ENCODE data around the gene CELSR1. TPM values are rescaled to one million over a fixed set of nuclear protein-coding genes. Genes with fewer than 3 reads are reported as not detected.

The CELSR1 gene
- total RNA-seq, 2 donors from 2014 or later: 1.5 to 6.7 TPM

GRCh38 chr22:46394622-46395021 is 142.8 kb downstream of the CELSR1 start:
- no peaks in the 10 kb centered on the region for H3K4me1 ChIP-seq (ENCODE audit: control insufficient read depth in 1 of 2, low read depth in 2 of 2)
- H3K9me3 ChIP-seq: no peaks in the 10 kb centered on the region
- ATAC-seq (ENCODE audit: insufficient number of reproducible peaks, low FRiP score, low read depth) (no peak), DNase-seq (ENCODE audit: low spot score) (no peak)
- TF ChIP-seq CTCF (IDR thresholded peaks at IDR 0.05): no peak
- H3K4me3 ChIP-seq: no peak overlapping the region
- H3K27me3 ChIP-seq (replicated peaks; ENCODE audit: insufficient read depth): no peaks in the 10 kb centered on the region
- H3K27ac ChIP-seq: no peak overlapping the region
- no peaks in the 10 kb centered on the region for H3K36me3 ChIP-seq

DNA sequence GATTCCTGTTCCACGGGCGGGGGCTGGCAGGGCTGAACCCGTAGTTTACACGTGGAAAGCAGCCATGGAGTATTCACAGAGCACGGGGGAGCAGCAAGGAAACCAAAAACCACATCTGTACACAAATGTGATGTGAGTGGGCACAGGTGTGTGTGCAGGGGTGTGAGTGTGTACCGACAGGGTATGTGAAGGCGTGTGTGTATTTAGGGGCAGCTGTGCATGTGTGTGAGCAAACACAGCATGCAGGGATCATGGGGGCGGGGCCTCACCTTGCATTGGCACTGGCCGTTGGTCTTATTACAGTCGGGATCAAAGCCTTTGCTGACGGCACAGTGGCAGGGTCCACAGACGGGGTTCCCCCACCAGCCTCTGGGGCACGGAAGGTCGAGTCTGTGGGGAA is 143.5 kb downstream of the CELSR1 start:
- no peak for TF ChIP-seq CTCF (IDR thresholded peaks at IDR 0.05)
- DNase-seq (ENCODE audit: low spot score) (no peak), ATAC-seq (ENCODE audit: insufficient number of reproducible peaks, low FRiP score, low read depth) (no peak)
- no peaks in the 10 kb centered on the region for H3K9me3 ChIP-seq
- no peaks in the 10 kb centered on the region for H3K4me1 ChIP-seq (ENCODE audit: control insufficient read depth in 1 of 2, low read depth in 2 of 2)
- H3K27ac ChIP-seq: no peak overlapping the region
- H3K4me3 ChIP-seq: no peak overlapping the region
- H3K27me3 ChIP-seq (replicated peaks; ENCODE audit: insufficient read depth): no peaks in the 10 kb centered on the region
- H3K36me3 ChIP-seq: no peaks in the 10 kb centered on the region

DNA sequence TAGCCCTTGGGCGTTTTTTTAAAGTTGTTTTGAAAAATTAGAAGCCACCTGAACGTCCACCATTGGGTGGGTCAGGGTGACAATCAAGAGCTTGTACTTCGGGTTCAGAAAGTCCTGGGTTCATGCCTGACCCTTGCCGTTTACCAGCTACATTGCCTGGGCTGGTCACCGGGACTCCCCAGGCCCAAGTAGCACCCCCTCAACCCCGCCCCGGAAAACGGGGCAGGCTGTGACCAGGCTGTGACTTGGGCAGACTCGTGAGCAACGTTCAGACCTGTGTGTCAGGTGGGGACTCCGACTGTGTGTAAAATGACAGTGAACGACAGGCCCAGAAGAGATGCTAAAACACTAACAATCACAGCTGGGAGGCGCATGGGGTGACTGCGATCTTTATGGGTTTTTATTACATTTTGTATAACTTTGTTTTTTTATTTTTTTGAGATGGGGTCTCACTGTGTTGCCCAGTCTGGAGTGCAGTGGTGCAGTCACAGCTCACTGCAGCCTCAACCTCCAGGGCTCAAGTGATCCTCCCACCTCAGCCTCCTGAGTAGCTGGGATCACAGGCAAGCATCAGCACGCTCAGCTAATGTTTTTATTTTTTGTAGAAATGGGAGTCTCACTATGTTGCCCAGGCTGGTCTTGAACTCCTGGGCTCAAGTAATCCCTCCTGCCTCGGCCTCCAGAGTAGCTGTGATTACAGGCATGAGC is 145.1 kb downstream of the CELSR1 start:
- Histone ChIP-seq H3K27me3 (replicated peaks; ENCODE audit: insufficient read depth) (no peaks in the 10 kb centered on the region), H3K27ac (no peak overlapping the region)
- no peak for TF ChIP-seq CTCF (IDR thresholded peaks at IDR 0.05)

GRCh38 chr22:46391486-46392136 is 145.8 kb downstream of the CELSR1 start:
- no peaks in the 10 kb centered on the region for H3K9me3 ChIP-seq
- no peaks in the 10 kb centered on the region for H3K4me1 ChIP-seq (ENCODE audit: control insufficient read depth in 1 of 2, low read depth in 2 of 2)
- no peaks in the 10 kb centered on the region for H3K36me3 ChIP-seq
- H3K27ac ChIP-seq: no peak overlapping the region
- H3K4me3 ChIP-seq: no peak overlapping the region
- DNase-seq (ENCODE audit: low spot score): no peak
- no peak for TF ChIP-seq CTCF (IDR thresholded peaks at IDR 0.05)
- ATAC-seq (ENCODE audit: insufficient number of reproducible peaks, low FRiP score, low read depth): no peak
- H3K27me3 ChIP-seq (replicated peaks; ENCODE audit: insufficient read depth): no peaks in the 10 kb centered on the region

More for the DNA sequence above, 145.1 kb downstream of the CELSR1 start:
- no peaks in the 10 kb centered on the region for H3K36me3 ChIP-seq
- no peak for ATAC-seq (ENCODE audit: insufficient number of reproducible peaks, low FRiP score, low read depth)
- no peak for DNase-seq (ENCODE audit: low spot score)
- no peaks in the 10 kb centered on the region for H3K9me3 ChIP-seq
- H3K4me1 ChIP-seq (ENCODE audit: control insufficient read depth in 1 of 2, low read depth in 2 of 2): no peaks in the 10 kb centered on the region
- H3K4me3 ChIP-seq: no peak overlapping the region

DNA sequence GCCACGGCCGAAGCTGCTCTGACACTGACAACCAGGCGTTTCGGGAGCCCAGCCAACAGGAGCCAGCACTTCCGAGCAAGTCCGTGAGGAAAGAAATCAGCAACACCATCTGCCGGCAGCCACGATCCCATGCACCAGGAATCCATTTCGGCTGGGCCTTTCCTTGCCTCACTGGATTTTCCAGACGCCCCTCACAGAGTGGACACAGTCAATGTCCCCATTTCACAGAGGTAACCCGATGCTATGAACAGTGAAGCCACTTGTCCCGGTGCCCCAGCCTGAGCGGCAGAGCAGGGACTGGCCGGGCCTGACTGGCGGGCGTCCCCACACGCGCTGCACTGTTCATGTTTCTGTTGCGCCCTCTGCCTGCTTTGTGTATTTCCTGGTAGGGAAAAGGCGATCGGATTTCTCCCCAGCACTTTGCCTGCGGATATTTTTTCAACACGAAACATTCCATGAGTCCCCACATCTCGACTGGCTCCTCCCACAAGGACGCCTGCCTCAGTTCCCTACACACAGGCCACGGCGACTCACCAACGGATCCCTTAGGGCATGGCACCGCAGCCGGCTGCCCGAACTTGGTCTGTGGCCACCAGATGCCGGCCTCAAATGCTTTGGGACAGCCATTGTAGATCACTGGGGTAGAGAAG is 146.6 kb downstream of the CELSR1 start:
- DNase-seq (ENCODE audit: low spot score) (no peak), ATAC-seq (ENCODE audit: insufficient number of reproducible peaks, low FRiP score, low read depth) (no peak)
- no peaks in the 10 kb centered on the region for H3K9me3 ChIP-seq
- no peaks in the 10 kb centered on the region for H3K36me3 ChIP-seq
- no peak overlapping the region for H3K27ac ChIP-seq
- H3K27me3 ChIP-seq (replicated peaks; ENCODE audit: insufficient read depth): no peaks in the 10 kb centered on the region
- H3K4me1 ChIP-seq (ENCODE audit: control insufficient read depth in 1 of 2, low read depth in 2 of 2): no peaks in the 10 kb centered on the region
- no peak for TF ChIP-seq CTCF (IDR thresholded peaks at IDR 0.05)
- H3K4me3 ChIP-seq: no peak overlapping the region

All from thoracic aorta (tissue), 2 donors.